Uterine smooth muscle cell (primary cell): Measurements from ENCODE around the gene PTPN14. TPM values are rescaled to one million over a fixed set of nuclear protein-coding genes. Genes with fewer than 3 reads are reported as not detected.

ENCODE experiments used
- total RNA-seq: library from RNA; depleted of rRNA; stranded (reverse); fragments of >200 nt; gene quantifications from 2 replicates; pipeline ENCODE4 v1.2.3, GENCODE V29; 2014

Gene PTPN14
- 51.1 and 55.7 TPM in 2 replicates for total RNA-seq

GRCh38 chr1:214551436-214552173 is at the start of gene PTPN14:
TSS of gene PTPN14 (minus strand) at chr1:214551602. CDS start at chr1:214464803, 86,799 bp downstream.

Other genes with a start within 250 kb of the PTPN14 start
- gene CENPF, start 51.6 kb upstream of the PTPN14 start, total RNA-seq: 48.5 and 151 TPM in 2 replicates